Neutrophil (primary cell): ENCODE data around the gene KLRC3.
"Not testable (repeated sequence)": the region's sequence is repeated elsewhere in the genome, so short reads cannot be mapped to it uniquely, and the experiment has no call there.

Experiments used
- H3K27ac ChIP-seq: fragments of 200-600 bp; sonication (generic); 2 replicates; pipeline ENCODE4 v1.5.1; 2016; ENCODE audit warnings: mild to moderate bottlenecking, moderate library complexity
- H3K27me3 ChIP-seq: fragments of 200-600 bp; sonication (generic); 2 replicates; pipeline ENCODE4 v1.6.0; 2016; ENCODE audit warnings: mild to moderate bottlenecking
- H3K36me3 ChIP-seq: fragments of 200-600 bp; sonication (generic); 2 replicates; pipeline ENCODE4 v1.5.1; 2017
- H3K4me1 ChIP-seq, 2 experiments: fragments of 200-600 bp in 1 of 2; sonication (generic) in 1 of 2; 1 replicate in 1 of 2; 2 replicates in 1 of 2; pipeline versions ENCODE4 v1.5.1 to v1.6.1; 2013 to 2016; ENCODE audit warnings: low read depth in 1 of 2, low read length in 1 of 2, mild to moderate bottlenecking in 1 of 2, moderate library complexity in 1 of 2; ENCODE audit not compliant: control insufficient read depth in 1 of 2, insufficient read depth in 1 of 2
- H3K4me3 ChIP-seq, 2 experiments: fragments of 200-600 bp in 1 of 2; sonication (generic) in 1 of 2; 1 replicate in 1 of 2; 2 replicates in 1 of 2; pipeline ENCODE4 v1.5.1; 2013 to 2016; ENCODE audit warnings: low read depth in 1 of 2, low read length in 1 of 2, mild to moderate bottlenecking in 1 of 2, moderate library complexity in 1 of 2
- H3K9me3 ChIP-seq: fragments of 200-600 bp; sonication (generic); 2 replicates; pipeline ENCODE4 v1.5.1; 2016
- TF ChIP-seq, protein P1 (sequence below): fragments of 200-600 bp; sonication (generic); IDR thresholded peaks from 2 replicates; pipeline ENCODE4 v1.5.1; 2016; ENCODE audit warnings: antibody characterized with exemption

KLRC3 gene

DNA sequence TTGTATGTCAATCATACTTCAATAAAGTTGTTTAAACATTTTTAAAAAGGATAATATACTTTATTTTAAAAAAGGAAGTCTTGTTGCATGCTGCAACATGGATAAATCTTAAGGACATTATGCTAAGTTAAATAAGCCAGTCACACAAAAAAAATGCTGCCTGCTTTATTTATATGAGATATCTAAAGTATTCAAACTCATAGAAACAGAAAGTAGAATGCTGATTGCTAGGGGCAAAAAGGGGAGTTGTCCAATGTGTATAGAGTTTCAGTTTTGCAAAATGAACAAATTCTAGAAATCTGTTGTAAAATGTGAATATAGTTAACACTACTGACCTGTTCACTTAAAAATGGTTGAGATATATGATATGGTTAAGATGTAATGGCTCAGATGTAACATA is 19.6 kb downstream of the KLRC3 start:
- H3K4me1 ChIP-seq: peaks cover under 1 to 1% of the 10 kb centered on the region in 2 experiments
- H3K36me3 ChIP-seq: no peaks in the 10 kb centered on the region
- H3K27me3 ChIP-seq: peaks cover 57% of the 10 kb centered on the region
- H3K27ac ChIP-seq: no peak overlapping the region
- TF ChIP-seq, protein P1, sequence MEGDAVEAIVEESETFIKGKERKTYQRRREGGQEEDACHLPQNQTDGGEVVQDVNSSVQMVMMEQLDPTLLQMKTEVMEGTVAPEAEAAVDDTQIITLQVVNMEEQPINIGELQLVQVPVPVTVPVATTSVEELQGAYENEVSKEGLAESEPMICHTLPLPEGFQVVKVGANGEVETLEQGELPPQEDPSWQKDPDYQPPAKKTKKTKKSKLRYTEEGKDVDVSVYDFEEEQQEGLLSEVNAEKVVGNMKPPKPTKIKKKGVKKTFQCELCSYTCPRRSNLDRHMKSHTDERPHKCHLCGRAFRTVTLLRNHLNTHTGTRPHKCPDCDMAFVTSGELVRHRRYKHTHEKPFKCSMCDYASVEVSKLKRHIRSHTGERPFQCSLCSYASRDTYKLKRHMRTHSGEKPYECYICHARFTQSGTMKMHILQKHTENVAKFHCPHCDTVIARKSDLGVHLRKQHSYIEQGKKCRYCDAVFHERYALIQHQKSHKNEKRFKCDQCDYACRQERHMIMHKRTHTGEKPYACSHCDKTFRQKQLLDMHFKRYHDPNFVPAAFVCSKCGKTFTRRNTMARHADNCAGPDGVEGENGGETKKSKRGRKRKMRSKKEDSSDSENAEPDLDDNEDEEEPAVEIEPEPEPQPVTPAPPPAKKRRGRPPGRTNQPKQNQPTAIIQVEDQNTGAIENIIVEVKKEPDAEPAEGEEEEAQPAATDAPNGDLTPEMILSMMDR: no peak
- H3K9me3 ChIP-seq: no peaks in the 10 kb centered on the region
- no peak overlapping the region for H3K4me3 ChIP-seq

DNA sequence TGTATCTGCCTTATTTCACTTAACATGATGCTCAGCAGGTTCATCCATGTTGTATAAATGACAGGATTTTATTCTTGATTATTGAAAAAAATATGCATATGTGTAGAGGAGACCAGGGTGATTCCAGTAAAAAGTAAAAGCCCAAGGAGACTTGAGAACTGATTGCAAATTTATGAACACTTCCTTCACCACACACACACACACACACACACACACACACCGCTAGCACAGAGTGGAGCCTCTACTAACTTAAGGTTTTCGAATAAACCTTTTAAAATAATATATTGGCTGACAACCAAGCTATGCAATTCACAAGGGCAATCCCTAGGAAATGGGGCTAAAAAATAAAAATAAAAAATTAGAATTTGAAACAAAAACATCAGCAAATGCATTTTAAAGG is 22.2 kb downstream of the KLRC3 start:
- H3K4me1 ChIP-seq: peaks cover 5 to 7% of the 10 kb centered on the region in 2 experiments
- peaks cover 57% of the 10 kb centered on the region for H3K27me3 ChIP-seq
- TF ChIP-seq, protein P1: no peak
- no peaks in the 10 kb centered on the region for H3K9me3 ChIP-seq
- no peak overlapping the region for H3K4me3 ChIP-seq
- H3K36me3 ChIP-seq: no peaks in the 10 kb centered on the region
- H3K27ac ChIP-seq: no peak overlapping the region

DNA sequence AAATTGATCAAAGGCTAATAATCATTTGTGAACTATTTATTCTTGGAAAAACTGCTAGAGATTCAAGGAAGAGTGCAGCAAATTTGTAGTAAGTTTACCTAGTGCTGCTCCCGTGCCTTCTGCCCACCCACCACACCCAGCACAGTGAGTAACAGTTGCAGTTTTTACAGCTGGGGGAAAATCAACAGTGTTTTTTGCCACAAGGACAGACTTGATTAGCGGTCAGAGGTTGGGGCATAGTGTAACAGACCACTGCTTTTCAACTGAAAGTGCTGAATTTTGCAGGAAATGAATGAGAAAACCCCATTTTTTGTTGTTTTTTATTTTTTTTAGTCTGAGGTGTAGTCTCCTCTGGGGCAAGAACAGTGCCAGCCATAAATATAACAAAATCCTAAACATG is 23.1 kb downstream of the KLRC3 start:
- H3K27ac ChIP-seq: no peak overlapping the region

DNA sequence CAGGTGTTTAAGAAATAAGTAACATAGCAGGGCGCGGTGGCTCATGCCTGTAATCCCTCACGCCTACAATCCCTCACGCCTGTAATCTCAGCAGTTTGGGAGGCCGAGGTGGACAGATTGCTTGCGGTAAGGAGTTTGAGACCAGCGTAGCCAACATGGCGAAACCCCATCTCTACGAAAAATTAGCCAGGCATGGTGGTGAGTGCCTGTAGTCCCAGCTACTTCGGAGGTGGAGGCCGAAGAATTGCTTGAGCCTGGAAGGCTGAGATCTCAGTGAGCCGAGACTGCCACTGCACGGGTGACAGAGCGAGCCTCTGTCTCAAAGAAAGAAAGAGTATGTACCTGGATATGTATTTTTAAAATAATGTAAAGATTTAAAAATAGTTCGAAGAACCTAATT is 24.2 kb downstream of the KLRC3 start:
- peaks cover 63% of the 10 kb centered on the region for H3K27me3 ChIP-seq
- not testable (repeated sequence) for H3K27ac ChIP-seq, H3K4me3 ChIP-seq, H3K36me3 ChIP-seq, H3K4me1 ChIP-seq, H3K9me3 ChIP-seq

More for the DNA sequence above, 23.1 kb downstream of the KLRC3 start:
- Histone ChIP-seq H3K27me3 (peaks cover 61% of the 10 kb centered on the region), H3K4me1 (peaks cover 5 to 7% of the 10 kb centered on the region in 2 experiments), H3K4me3 (no peak overlapping the region), H3K36me3 (no peaks in the 10 kb centered on the region), H3K9me3 (no peaks in the 10 kb centered on the region)
- TF ChIP-seq, protein P1: no peak

DNA sequence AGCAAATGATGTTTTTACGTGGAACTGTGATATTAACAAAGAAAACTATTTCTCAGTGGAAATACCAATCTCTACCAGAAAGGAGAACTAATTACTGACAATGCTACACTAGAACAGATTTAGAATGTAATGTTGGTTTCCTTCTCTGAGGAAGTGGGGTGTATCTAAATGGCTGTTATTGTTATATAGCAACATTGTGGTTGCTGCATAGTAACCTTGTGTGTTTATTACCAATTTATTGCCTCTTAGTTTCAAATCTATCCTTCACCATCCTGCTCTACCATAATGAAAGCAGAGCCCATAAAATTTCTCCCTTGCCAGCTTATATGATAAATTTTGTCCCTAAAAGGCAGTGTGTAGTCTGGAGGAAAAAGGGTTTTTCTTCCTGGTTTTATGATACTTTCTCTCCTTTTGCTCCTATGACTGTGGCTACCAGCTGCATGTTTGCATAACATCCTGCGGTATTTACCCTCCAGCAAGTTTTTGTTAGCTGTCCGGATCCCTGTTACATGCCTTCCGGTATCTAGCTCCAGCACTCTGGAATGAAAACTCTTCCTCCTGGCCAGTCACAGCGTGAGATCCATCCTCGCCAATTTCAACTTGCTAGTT is 24.9 kb downstream of the KLRC3 start:
- TF ChIP-seq, protein P1: no peak
- Histone ChIP-seq H3K4me3 (no peak overlapping the region), H3K27me3 (peaks cover 63% of the 10 kb centered on the region), H3K27ac (no peak overlapping the region), H3K36me3 (no peaks in the 10 kb centered on the region), H3K4me1 (peaks cover 5 to 7% of the 10 kb centered on the region in 2 experiments), H3K9me3 (no peaks in the 10 kb centered on the region)

DNA sequence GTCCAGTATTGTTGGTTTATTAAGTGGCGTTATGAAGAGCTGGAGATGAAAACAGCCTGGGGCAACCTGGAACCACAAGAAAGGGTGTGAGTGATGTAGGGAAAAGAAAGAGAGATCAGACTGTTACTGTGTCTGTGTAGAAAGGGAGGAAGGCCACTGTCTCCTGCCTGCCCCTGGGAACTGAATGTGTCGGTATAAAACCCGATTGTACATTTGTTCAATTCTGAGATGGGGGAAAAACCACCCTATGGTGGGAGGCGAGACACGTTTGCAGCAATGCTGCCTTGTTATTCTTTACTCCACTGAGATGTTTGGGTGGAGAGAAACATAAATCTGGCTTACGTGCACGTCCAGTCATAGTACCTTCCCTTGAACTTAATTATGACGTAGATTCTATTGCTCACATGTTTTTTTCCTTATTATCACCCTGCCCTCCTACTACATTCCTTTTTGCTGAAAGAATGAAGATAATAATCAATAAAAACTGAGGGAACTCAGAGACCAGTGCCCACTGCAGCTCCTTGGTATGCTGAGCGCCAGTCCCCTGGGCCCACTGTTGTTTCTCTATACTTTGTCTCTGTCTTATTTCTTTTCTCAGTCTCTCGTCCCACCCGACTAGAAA is 25.8 kb downstream of the KLRC3 start:
- not testable (repeated sequence) for H3K4me1 ChIP-seq, H3K36me3 ChIP-seq, H3K9me3 ChIP-seq, H3K4me3 ChIP-seq, H3K27ac ChIP-seq
- H3K27me3 ChIP-seq: peaks cover 65% of the 10 kb centered on the region
